ENCODE results near the gene ZDHHC8.

The ZDHHC8 gene

GRCh38 chr22:20107951-20108756 is 23.4 kb upstream of the ZDHHC8 start:
- Histone ChIP-seq H3K36me3 (peaks cover 90% of the 10 kb centered on the region), H3K4me3 (ENCODE audit: low read depth, low read length) (no peak overlapping the region), H3K27ac (peak overlapping the region; percentile 76; the same call in 1 of the 2 replicates), H3K9me3 (ENCODE audit: severe bottlenecking) (no peaks in the 10 kb centered on the region), H3K27me3 (ENCODE audit: insufficient read depth, low read depth, severe bottlenecking) (no peaks in the 10 kb centered on the region)
- no peak for DNase-seq
- no peak for TF ChIP-seq CTCF (IDR thresholded peaks at IDR 0.05; ENCODE audit: low read depth, low read length)

- Histone ChIP-seq H3K4me3 (ENCODE audit: low read depth, low read length) (no peak overlapping the region), H3K36me3 (peaks cover 96% of the 10 kb centered on the region), H3K27me3 (ENCODE audit: insufficient read depth, low read depth, severe bottlenecking) (no peaks in the 10 kb centered on the region)
Observed at GRCh38 chr22:20108757-20109230, 22.8 kb upstream of the ZDHHC8 start.

GRCh38 chr22:20109411-20110358 is 21.9 kb upstream of the ZDHHC8 start:
- no peak for DNase-seq
- Histone ChIP-seq H3K27ac (no peak overlapping the region; the same call in 1 of the 2 replicates), H3K27me3 (ENCODE audit: insufficient read depth, low read depth, severe bottlenecking) (no peaks in the 10 kb centered on the region), H3K36me3 (peaks cover 100% of the 10 kb centered on the region), H3K9me3 (ENCODE audit: severe bottlenecking) (no peaks in the 10 kb centered on the region), H3K4me3 (ENCODE audit: low read depth, low read length) (no peak overlapping the region)
- TF ChIP-seq CTCF (IDR thresholded peaks at IDR 0.05; ENCODE audit: low read depth, low read length), result no peak

More at GRCh38 chr22:20108757-20109230, 22.8 kb upstream of the ZDHHC8 start:
- no peak for DNase-seq
- no peaks in the 10 kb centered on the region for H3K9me3 ChIP-seq (ENCODE audit: severe bottlenecking)
- no peak overlapping the region for H3K27ac ChIP-seq
- TF ChIP-seq CTCF (IDR thresholded peaks at IDR 0.05; ENCODE audit: low read depth, low read length), result no peak

GRCh38 chr22:20110359-20110985 is 21.1 kb upstream of the ZDHHC8 start:
- Histone ChIP-seq H3K27ac (peak overlapping the region; percentile 49), H3K36me3 (peaks cover 100% of the 10 kb centered on the region), H3K27me3 (ENCODE audit: insufficient read depth, low read depth, severe bottlenecking) (no peaks in the 10 kb centered on the region), H3K9me3 (ENCODE audit: severe bottlenecking) (no peaks in the 10 kb centered on the region), H3K4me3 (ENCODE audit: low read depth, low read length) (no peak overlapping the region)
- DNase-seq, result no peak
- TF ChIP-seq CTCF (IDR thresholded peaks at IDR 0.05; ENCODE audit: low read depth, low read length), result no peak

- no peaks in the 10 kb centered on the region for H3K27me3 ChIP-seq (ENCODE audit: insufficient read depth, low read depth, severe bottlenecking)
- no peaks in the 10 kb centered on the region for H3K9me3 ChIP-seq (ENCODE audit: severe bottlenecking)
- H3K27ac ChIP-seq, result peak overlapping the region; percentile 49
- no peak overlapping the region for H3K4me3 ChIP-seq (ENCODE audit: low read depth, low read length)
- peak; percentile 58 for DNase-seq
- peak; percentile 75 for TF ChIP-seq CTCF (IDR thresholded peaks at IDR 0.05; ENCODE audit: low read depth, low read length)
- H3K36me3 ChIP-seq, result peaks cover 100% of the 10 kb centered on the region
Observed at GRCh38 chr22:20111045-20111688, 20.4 kb upstream of the ZDHHC8 start.
